IMR-90 (cell line): ENCODE measurements around the gene RCOR3. TPM values are rescaled to one million over a fixed set of nuclear protein-coding genes. Genes with fewer than 3 reads are reported as not detected.
"Not testable (repeated sequence)": the region's sequence is repeated elsewhere in the genome, so short reads cannot be mapped to it uniquely, and the experiment has no call there.

Experiments
- ATAC-seq: fragments of 200-7000 bp; cut with Tn5 transposase; 2 replicates; pipeline ENCODE4 v1.9.1; 2020; ENCODE audit warnings: low read depth, mild to moderate bottlenecking, moderate library complexity
- BruUV-seq: library from RNA; stranded (reverse); fragments of 400-500 nt; replicated peaks from 2 replicates; lab custom pipeline; 2021; lab: Mats Ljungman, UMichigan
- CTCF ChIA-PET: fragments of 300-600 bp; formaldehyde crosslinking; extraction: SDS; loops from one replicate; lab custom pipeline; 2021; ENCODE audit warnings: antibody characterized with exemption; lab: Yijun Ruan, JAX
- POLR2A ChIA-PET: fragments of 300-600 bp; sonication (Branson Sonifier 250); formaldehyde crosslinking; loops from one replicate; lab custom pipeline; 2022; ENCODE audit warnings: antibody characterized with exemption; ENCODE audit not compliant: unreplicated experiment; lab: Charles Lee
- DNase-seq: peaks from one replicate; pipeline ENCODE4 v3.0.0; 2013
- H2AFZ ChIP-seq: replicated peaks from 2 replicates; pipeline ENCODE3; 2013; ENCODE audit warnings: low read length, mild to moderate bottlenecking; ENCODE audit not compliant: poor library complexity
- H2AK5ac ChIP-seq: 2 replicates; pipeline ENCODE4 v1.6.1; 2013; ENCODE audit warnings: low read depth, low read length, inconsistent platforms
- H2AK9ac ChIP-seq: replicated peaks from 2 replicates; pipeline ENCODE3; 2013; ENCODE audit warnings: mild to moderate bottlenecking, low read depth, low read length, moderate library complexity; ENCODE audit not compliant: poor library complexity
- H2BK120ac ChIP-seq: 2 replicates; pipeline ENCODE4 v1.6.1; 2013; ENCODE audit warnings: low read depth, low read length, inconsistent platforms
- H2BK15ac ChIP-seq: 3 replicates; pipeline ENCODE4 v1.6.1; 2013; ENCODE audit warnings: low read depth, low read length, inconsistent platforms
- H2BK20ac ChIP-seq: 2 replicates; pipeline ENCODE4 v1.6.1; 2013; ENCODE audit warnings: low read depth, mild to moderate bottlenecking, inconsistent platforms, low read length, moderate library complexity
- H2BK5ac ChIP-seq: 2 replicates; pipeline ENCODE4 v1.6.1; 2013; ENCODE audit warnings: mild to moderate bottlenecking, low read depth, low read length, inconsistent platforms; ENCODE audit not compliant: poor library complexity, severe bottlenecking
- H3K14ac ChIP-seq: replicated peaks from 2 replicates; pipeline ENCODE4 v1.6.1; 2013; ENCODE audit warnings: low read depth, low read length, inconsistent platforms
- H3K18ac ChIP-seq: 2 replicates; pipeline ENCODE4 v1.6.1; 2013; ENCODE audit warnings: low read depth, low read length, control low read depth
- H3K23ac ChIP-seq: 2 replicates; pipeline ENCODE4 v1.6.1; 2013; ENCODE audit warnings: low read depth, low read length, inconsistent platforms
- H3K27ac ChIP-seq: 2 replicates; pipeline ENCODE4 v1.5.1; 2013; ENCODE audit warnings: mild to moderate bottlenecking, control low read depth, low read length; ENCODE audit not compliant: insufficient read depth
- H3K27me3 ChIP-seq: 2 replicates; pipeline ENCODE4 v1.6.1; 2013; ENCODE audit warnings: low read length; ENCODE audit not compliant: control insufficient read depth, insufficient read depth
- H3K36me3 ChIP-seq: 2 replicates; pipeline ENCODE4 v1.6.1; 2013; ENCODE audit warnings: low read length, mixed read lengths; ENCODE audit not compliant: control insufficient read depth, insufficient read depth
- H3K4ac ChIP-seq: 2 replicates; pipeline ENCODE4 v1.6.1; 2013; ENCODE audit warnings: low read depth, low read length, inconsistent platforms
- H3K4me1 ChIP-seq: 2 replicates; pipeline ENCODE4 v1.6.1; 2013; ENCODE audit warnings: low read length, mixed read lengths; ENCODE audit not compliant: control insufficient read depth, insufficient read depth
- H3K4me2 ChIP-seq: 2 replicates; pipeline ENCODE4 v1.6.1; 2013; ENCODE audit warnings: low read depth, mild to moderate bottlenecking, control low read depth, low read length, moderate library complexity
- H3K4me3 ChIP-seq: 2 replicates; pipeline ENCODE4 v1.5.1; 2013; ENCODE audit warnings: low read depth, mild to moderate bottlenecking, control low read depth, low read length, moderate library complexity; ENCODE audit not compliant: insufficient read depth
- H3K56ac ChIP-seq: 2 replicates; pipeline ENCODE4 v1.6.1; 2013; ENCODE audit warnings: low read length, inconsistent platforms; ENCODE audit not compliant: insufficient read depth; ENCODE audit errors: extremely low read depth
- H3K79me1 ChIP-seq, 2 experiments: 2 replicates each; pipeline ENCODE4 v1.6.1; 2013; ENCODE audit warnings: low read length in 2 of 2, inconsistent platforms in 1 of 2, low read depth in 1 of 2
- H3K9ac ChIP-seq: 2 replicates; pipeline ENCODE4 v1.6.1; 2013; ENCODE audit warnings: low read depth, low read length, control low read depth
- H3K9me1 ChIP-seq: 2 replicates; pipeline ENCODE4 v1.6.1; 2013; ENCODE audit warnings: low read length, inconsistent platforms; ENCODE audit not compliant: insufficient read depth
- H3K9me3 ChIP-seq: 2 replicates; pipeline ENCODE4 v1.6.1; 2013; ENCODE audit warnings: low read length; ENCODE audit not compliant: control insufficient read depth, insufficient read depth
- H4K20me1 ChIP-seq: 2 replicates; pipeline ENCODE4 v1.6.1; 2013; ENCODE audit warnings: low read length, inconsistent platforms; ENCODE audit not compliant: insufficient read depth
- H4K5ac ChIP-seq: 2 replicates; pipeline ENCODE4 v1.6.1; 2013; ENCODE audit warnings: mild to moderate bottlenecking, low read depth, low read length, control low read depth
- H4K8ac ChIP-seq, 2 experiments: 2 replicates each; pipeline ENCODE4 v1.6.1; 2013; ENCODE audit warnings: low read depth in 2 of 2, low read length in 2 of 2, control low read depth in 1 of 2, inconsistent platforms in 1 of 2
- H4K91ac ChIP-seq: 2 replicates; pipeline ENCODE4 v1.6.1; 2013; ENCODE audit warnings: low read depth, low read length, inconsistent platforms; ENCODE audit not compliant: insufficient read depth
- WGBS, 2 experiments: methylation state at CpG; one replicate each; pipeline versions ENCODE4 v1.1.5 to v1.1.7; 2013; ENCODE audit warnings: missing lambda C conversion rate in 2 of 2; ENCODE audit not compliant: insufficient read length in 1 of 2; ENCODE audit errors: extremely low coverage in 2 of 2; 5-methylcytosine and 5-hydroxymethylcytosine counted together
- dilution Hi-C: fragments of 300-500 bp; cut with HindIII; formaldehyde crosslinking; loops from one replicate; pipeline ENCODE4 v1.14.3; 2018; ENCODE audit warnings: low sequenced_read_pairs; ENCODE audit not compliant: unreplicated experiment
- in situ Hi-C: fragments of 300-500 bp; cut with MboI; formaldehyde crosslinking; loops from 3 replicates; pipeline ENCODE4 v1.14.3; 2019; ENCODE audit warnings: low sequenced_read_pairs, inconsistent platforms, mixed read lengths
- intact Hi-C: fragments of 100-400 bp; cut with micrococcal nuclease; formaldehyde crosslinking; loops from 2 replicates; pipeline ENCODE4 v1.10.0; 2022
- polyA plus RNA-seq, 3 experiments: library from polyadenylated mRNA; depleted of rRNA; stranded (reverse); fragments of >200 nt; gene quantifications; 2 replicates each; pipeline ENCODE4 v1.2.3, GENCODE V29; 2012; ENCODE audit warnings: low replicate concordance in 1 of 3
- total RNA-seq: library from RNA; depleted of rRNA; stranded (reverse); fragments of >200 nt; gene quantifications from 2 replicates; pipeline ENCODE4 v1.2.3, GENCODE V29; 2012

The RCOR3 gene
- total and polyA plus RNA-seq, 2 of the 4 experiments (the other 2 are of a cell fraction): 8.1 to 16.4 TPM

DNA sequence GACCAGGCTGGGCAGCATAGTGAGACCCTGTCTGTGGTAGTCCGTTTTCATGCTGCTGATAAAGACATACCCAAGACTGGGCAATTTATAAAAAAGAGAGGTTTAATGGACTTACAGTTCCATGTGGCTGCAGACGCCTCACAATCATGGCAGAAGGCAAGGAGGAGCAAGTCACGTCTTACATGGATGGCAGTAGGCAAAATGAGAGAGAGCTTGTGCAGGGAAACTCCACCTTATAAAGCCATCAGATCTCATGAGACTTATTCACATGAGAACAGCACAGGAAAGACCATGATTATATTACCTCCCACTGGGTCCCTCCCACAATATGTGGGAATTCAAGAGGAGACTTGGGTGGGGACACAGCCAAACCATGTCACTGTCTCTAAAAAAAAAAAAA, 92.9 kb downstream of the RCOR3 start:
- H3K4me3 ChIP-seq, H3K27ac ChIP-seq, H2AFZ ChIP-seq, in situ Hi-C loops, H4K20me1 ChIP-seq, H2AK5ac ChIP-seq, H4K5ac ChIP-seq, H3K14ac ChIP-seq, DNase-seq, H2BK5ac ChIP-seq, H4K91ac ChIP-seq, H3K18ac ChIP-seq, intact Hi-C loops, H2AK9ac ChIP-seq, H2BK120ac ChIP-seq, ATAC-seq, BruUV-seq, H3K4me1 ChIP-seq, H3K4ac ChIP-seq, H4K8ac ChIP-seq, CTCF ChIA-PET, dilution Hi-C loops, H3K23ac ChIP-seq, H3K9me3 ChIP-seq, H3K27me3 ChIP-seq, H2BK20ac ChIP-seq, H3K4me2 ChIP-seq, H3K56ac ChIP-seq, POLR2A ChIA-PET, H2BK15ac ChIP-seq, H3K9ac ChIP-seq: not testable (repeated sequence)
- peaks cover 37 to 48% of the 10 kb centered on the region in 2 experiments for H3K79me1 ChIP-seq
- peaks cover 19% of the 10 kb centered on the region for H3K36me3 ChIP-seq
- WGBS, 2 experiments: no CpG with 5 or more reads among the region's 3 CpGs
- 0 out of 2 replicates have a peak, but pooled peaks cover 11% of the 10 kb centered on the region for H3K9me1 ChIP-seq
